Vagina (tissue), 2 donors: ENCODE measurements around the gene TMEM43. TPM values are rescaled to one million over a fixed set of nuclear protein-coding genes. Genes with fewer than 3 reads are reported as not detected.

Experiments
- DNase-seq, 2 donors: peaks; one replicate each; pipeline ENCODE4 v3.0.0-alpha.2; 2017; ENCODE audit errors: extremely low spot score in 2 of 2
- H3K27ac ChIP-seq: fragments of 200-600 bp; sonication (generic); one replicate; pipeline ENCODE4 v1.5.1; 2019
- H3K27me3 ChIP-seq: fragments of 200-600 bp; sonication (generic); one replicate; pipeline ENCODE4 v1.5.1; 2019
- H3K36me3 ChIP-seq, 2 donors: fragments of 200-600 bp; sonication (generic); one replicate each; pipeline ENCODE4 v1.5.1; 2017 to 2019
- H3K4me1 ChIP-seq: fragments of 200-600 bp; sonication (generic); one replicate; pipeline ENCODE4 v1.5.1; 2019
- H3K4me3 ChIP-seq, 2 donors: fragments of 200-600 bp; sonication (generic); 1 replicate in 1 of 2; 2 replicates in 1 of 2; pipeline ENCODE4 v1.5.1; 2016 to 2019
- H3K9me3 ChIP-seq: fragments of 200-600 bp; sonication (generic); one replicate; pipeline ENCODE4 v1.5.1; 2019
- POLR2A ChIP-seq, 2 donors: fragments of 450-650 bp; IDR thresholded peaks; one replicate each; pipeline ENCODE4 v1.6.1; 2017; ENCODE audit warnings: antibody characterized with exemption in 2 of 2, mild to moderate bottlenecking in 2 of 2, moderate library complexity in 2 of 2
- POLR2AphosphoS5 ChIP-seq, 2 donors: sonication (generic); formaldehyde crosslinking; IDR thresholded peaks; one replicate each; pipeline ENCODE4 v1.9.0; 2017; ENCODE audit warnings: antibody characterized with exemption in 2 of 2, mild to moderate bottlenecking in 2 of 2, low read depth in 1 of 2; ENCODE audit not compliant: insufficient read depth in 1 of 2
- intact Hi-C: fragments of 100-400 bp; cut with DNase I; formaldehyde crosslinking; loops from one replicate; pipeline ENCODE4 v1.15.1; 2023
- total RNA-seq: library from RNA; depleted of rRNA; stranded (reverse); fragments of >200 nt; gene quantifications from one replicate; pipeline ENCODE4 v1.2.3, GENCODE V29; 2016
- TF ChIP-seq, protein P1 (sequence below), 3 experiments: fragments of 450-650 bp in 2 of 3; fragments of 200-600 bp in 1 of 3; sonication (generic) in 1 of 3; IDR thresholded peaks; one replicate each; pipeline ENCODE4 v1.5.1; 2017 to 2019; ENCODE audit warnings: antibody characterized with exemption in 3 of 3, mild to moderate bottlenecking in 2 of 3, moderate library complexity in 2 of 3

TMEM43 gene
- total RNA-seq, 1 donor from 2014 or later = 118 TPM

DNA sequence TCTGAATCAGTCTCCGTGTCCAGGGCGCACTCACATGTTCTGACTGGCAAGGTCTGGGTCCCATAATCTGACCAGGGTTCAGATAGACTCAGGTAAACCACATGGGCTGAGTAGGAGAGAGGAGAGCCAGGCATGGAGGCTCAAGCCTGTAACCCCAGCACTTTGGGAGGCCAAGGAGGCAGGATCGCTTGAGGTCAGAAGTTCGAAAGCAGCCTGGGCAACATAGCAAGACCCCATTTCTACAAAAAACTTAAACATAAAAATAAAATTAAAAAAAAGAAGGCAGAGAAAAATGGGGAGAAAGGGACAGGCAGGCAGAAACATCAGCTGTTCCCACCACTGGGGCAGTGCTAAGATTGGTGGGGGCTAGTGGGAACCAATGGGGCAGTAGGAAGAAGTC, 5.4 kb downstream of the TMEM43 start:
- H3K27ac ChIP-seq = no peak overlapping the region
- H3K36me3 ChIP-seq = peaks cover 0 to 58% of the 10 kb centered on the region in 2 donors
- TF ChIP-seq POLR2AphosphoS5 (IDR thresholded peaks at IDR 0.05; ENCODE audit: insufficient read depth in 1 of 2, low read depth in 1 of 2) = no peak
- H3K4me3 ChIP-seq = no peak overlapping the region
- no peaks in the 10 kb centered on the region for H3K9me3 ChIP-seq
- H3K4me1 ChIP-seq = peaks cover 26% of the 10 kb centered on the region
- H3K27me3 ChIP-seq = no peaks in the 10 kb centered on the region
- no peak for DNase-seq
- intact Hi-C loops = loop anchor here (10.0 kb wide), 1 partner anchor 235 kb away; no protein-coding TSS in a partner anchor

DNA sequence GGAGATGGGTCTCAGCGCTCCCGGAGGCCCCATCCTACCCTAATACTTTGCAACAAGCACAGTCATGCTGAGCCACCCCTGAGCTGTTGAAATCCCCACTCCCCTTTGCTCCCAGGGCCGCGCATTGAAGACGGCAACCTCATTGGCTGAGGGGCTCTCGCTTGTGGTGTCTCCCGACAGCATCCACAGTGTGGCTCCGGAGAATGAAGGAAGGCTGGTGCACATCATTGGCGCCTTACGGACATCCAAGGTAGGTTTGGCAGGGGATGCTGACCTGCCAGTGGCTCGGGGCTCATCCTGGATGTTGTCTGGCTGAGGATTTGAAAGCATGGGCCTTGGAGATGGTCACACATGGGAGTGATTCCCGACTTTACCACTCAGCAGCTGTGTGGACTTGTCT, 5.9 kb downstream of the TMEM43 start:
- Histone ChIP-seq H3K4me3 (no peak overlapping the region), H3K9me3 (no peaks in the 10 kb centered on the region), H3K27ac (no peak overlapping the region), H3K27me3 (no peaks in the 10 kb centered on the region), H3K4me1 (peaks cover 25% of the 10 kb centered on the region), H3K36me3 (peaks cover 0 to 63% of the 10 kb centered on the region in 2 donors)
- DNase-seq = no peak
- TF ChIP-seq POLR2AphosphoS5 (IDR thresholded peaks at IDR 0.05; ENCODE audit: insufficient read depth in 1 of 2, low read depth in 1 of 2) (no peak), POLR2A (IDR thresholded peaks at IDR 0.05) (no peak)
- TF ChIP-seq, protein P1, sequence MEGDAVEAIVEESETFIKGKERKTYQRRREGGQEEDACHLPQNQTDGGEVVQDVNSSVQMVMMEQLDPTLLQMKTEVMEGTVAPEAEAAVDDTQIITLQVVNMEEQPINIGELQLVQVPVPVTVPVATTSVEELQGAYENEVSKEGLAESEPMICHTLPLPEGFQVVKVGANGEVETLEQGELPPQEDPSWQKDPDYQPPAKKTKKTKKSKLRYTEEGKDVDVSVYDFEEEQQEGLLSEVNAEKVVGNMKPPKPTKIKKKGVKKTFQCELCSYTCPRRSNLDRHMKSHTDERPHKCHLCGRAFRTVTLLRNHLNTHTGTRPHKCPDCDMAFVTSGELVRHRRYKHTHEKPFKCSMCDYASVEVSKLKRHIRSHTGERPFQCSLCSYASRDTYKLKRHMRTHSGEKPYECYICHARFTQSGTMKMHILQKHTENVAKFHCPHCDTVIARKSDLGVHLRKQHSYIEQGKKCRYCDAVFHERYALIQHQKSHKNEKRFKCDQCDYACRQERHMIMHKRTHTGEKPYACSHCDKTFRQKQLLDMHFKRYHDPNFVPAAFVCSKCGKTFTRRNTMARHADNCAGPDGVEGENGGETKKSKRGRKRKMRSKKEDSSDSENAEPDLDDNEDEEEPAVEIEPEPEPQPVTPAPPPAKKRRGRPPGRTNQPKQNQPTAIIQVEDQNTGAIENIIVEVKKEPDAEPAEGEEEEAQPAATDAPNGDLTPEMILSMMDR (IDR thresholded peaks at IDR 0.05) = no peak
- intact Hi-C loops = loop anchor here (10.0 kb wide), 1 partner anchor 236 kb away; no protein-coding TSS in a partner anchor

DNA sequence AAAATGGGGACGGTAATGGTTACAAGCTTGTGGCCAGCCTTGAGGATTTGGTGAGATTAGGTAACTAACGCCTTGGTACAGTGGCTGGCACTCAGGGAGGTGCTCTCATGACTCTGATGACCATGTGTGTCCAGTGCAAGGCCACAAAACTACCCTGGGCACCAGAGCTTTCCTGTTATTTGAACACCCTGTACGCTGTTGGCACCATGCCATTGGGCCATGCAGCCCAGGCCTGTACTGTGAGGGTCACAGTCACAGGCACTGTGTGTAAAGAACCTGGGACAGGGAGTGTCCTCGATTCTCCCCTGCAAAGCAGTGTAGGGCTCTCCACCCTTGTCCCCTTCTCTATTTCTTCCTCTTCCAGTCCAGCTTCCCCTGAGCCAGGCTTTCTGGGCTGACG, 6.3 kb downstream of the TMEM43 start:
- Histone ChIP-seq H3K4me1 (peaks cover 21% of the 10 kb centered on the region), H3K27me3 (no peaks in the 10 kb centered on the region), H3K4me3 (no peak overlapping the region), H3K36me3 (peaks cover 0 to 67% of the 10 kb centered on the region in 2 donors), H3K27ac (no peak overlapping the region), H3K9me3 (no peaks in the 10 kb centered on the region)
- intact Hi-C loops = loop anchor here (10.0 kb wide), 1 partner anchor 236 kb away; no protein-coding TSS in a partner anchor
- no peak for TF ChIP-seq POLR2AphosphoS5 (IDR thresholded peaks at IDR 0.05; ENCODE audit: insufficient read depth in 1 of 2, low read depth in 1 of 2)
- TF ChIP-seq POLR2A (IDR thresholded peaks at IDR 0.05) = no peak
- TF ChIP-seq, protein P1 (IDR thresholded peaks at IDR 0.05) = no peak
- no peak for DNase-seq

DNA sequence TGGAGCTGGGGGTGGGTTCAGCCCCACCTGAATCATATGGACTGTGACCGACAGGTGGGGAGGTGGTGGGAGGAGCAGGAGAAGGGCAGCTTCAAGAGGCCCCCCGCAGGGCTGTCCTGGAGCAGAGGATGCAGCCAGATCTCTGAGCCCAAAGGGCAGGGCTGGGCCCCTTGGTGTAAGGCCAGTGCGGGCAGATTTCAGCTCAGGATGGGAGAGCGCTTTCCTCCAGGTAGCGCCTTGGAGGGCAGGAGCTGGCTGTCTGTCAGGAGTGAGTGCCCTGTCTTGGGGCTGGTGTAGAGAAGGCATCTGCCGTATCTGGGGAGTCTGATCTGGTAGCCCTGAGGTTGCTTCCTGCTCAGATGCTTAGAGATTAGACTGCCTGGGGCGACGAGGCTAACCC, 7.3 kb downstream of the TMEM43 start:
- peaks cover 17% of the 10 kb centered on the region for H3K4me1 ChIP-seq
- H3K36me3 ChIP-seq = peaks cover 0 to 72% of the 10 kb centered on the region in 2 donors
- no peak for TF ChIP-seq POLR2A (IDR thresholded peaks at IDR 0.05)
- TF ChIP-seq, protein P1 (IDR thresholded peaks at IDR 0.05) = no peak
- TF ChIP-seq POLR2AphosphoS5 (IDR thresholded peaks at IDR 0.05; ENCODE audit: insufficient read depth in 1 of 2, low read depth in 1 of 2) = no peak
- intact Hi-C loops = loop anchor here (10.0 kb wide), 1 partner anchor 237 kb away; no protein-coding TSS in a partner anchor
- DNase-seq = no peak
- no peaks in the 10 kb centered on the region for H3K9me3 ChIP-seq
- no peak overlapping the region for H3K27ac ChIP-seq
- no peaks in the 10 kb centered on the region for H3K27me3 ChIP-seq
- H3K4me3 ChIP-seq = no peak overlapping the region

DNA sequence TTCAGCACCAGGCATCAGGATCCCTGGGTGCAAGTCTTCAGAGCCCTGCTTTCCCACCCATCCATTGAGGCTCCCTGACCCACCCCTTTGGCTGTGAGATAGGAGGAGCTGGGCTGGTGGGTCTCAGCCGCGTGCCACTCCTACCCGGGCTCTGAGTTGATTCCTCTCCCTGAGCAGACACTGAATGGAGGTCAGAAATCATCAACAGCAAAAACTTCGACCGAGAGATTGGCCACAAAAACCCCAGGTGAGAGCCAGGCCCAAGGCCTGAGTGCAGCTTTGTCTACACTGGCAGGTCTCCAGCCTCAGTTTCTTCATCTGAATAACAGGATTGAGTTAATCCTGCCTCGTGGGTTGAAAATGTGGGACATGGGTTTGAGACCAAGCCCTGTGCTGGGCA, 7.8 kb downstream of the TMEM43 start:
- intact Hi-C loops = loop anchor here (10.0 kb wide), 1 partner anchor 238 kb away; no protein-coding TSS in a partner anchor
- DNase-seq = no peak
- no peak overlapping the region for H3K27ac ChIP-seq
- H3K4me1 ChIP-seq = peaks cover 15% of the 10 kb centered on the region
- H3K36me3 ChIP-seq = peaks cover 0 to 72% of the 10 kb centered on the region in 2 donors
- no peaks in the 10 kb centered on the region for H3K9me3 ChIP-seq
- no peaks in the 10 kb centered on the region for H3K27me3 ChIP-seq
- no peak for TF ChIP-seq POLR2A (IDR thresholded peaks at IDR 0.05)
- H3K4me3 ChIP-seq = no peak overlapping the region

DNA sequence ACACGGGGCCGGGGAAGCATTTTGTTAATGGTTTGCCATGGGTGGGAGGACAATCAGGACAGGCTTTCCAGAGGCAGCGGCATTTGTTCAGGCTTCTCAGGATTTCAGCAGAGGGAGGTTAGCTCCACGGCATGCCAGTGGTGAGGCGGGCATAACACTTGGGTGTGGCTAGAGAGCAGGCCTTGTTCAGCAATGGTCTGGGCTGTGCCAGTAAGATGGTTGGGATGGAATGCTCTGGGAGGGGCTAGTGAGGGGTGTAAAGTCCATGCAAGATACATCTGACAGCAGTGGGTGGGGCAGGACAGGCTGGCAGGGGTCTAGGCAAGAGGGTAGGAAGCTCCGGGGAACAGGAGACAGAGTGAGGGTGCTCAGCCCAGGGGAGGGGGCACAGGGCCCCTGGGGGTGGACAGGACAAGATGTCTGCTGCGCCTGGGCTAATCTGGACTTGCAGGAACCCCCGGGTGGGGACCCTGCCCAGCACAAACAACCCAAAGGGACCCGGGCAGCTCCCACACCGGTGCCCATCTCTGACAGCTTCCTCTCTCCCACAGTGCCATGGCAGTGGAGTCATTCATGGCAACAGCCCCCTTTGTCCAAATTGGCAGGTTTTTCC, 8.4 kb downstream of the TMEM43 start:
- Histone ChIP-seq H3K4me1 (peaks cover 10% of the 10 kb centered on the region), H3K4me3 (no peak overlapping the region), H3K36me3 (peaks cover 0 to 76% of the 10 kb centered on the region in 2 donors), H3K9me3 (no peaks in the 10 kb centered on the region), H3K27me3 (no peaks in the 10 kb centered on the region), H3K27ac (no peak overlapping the region)
- TF ChIP-seq POLR2AphosphoS5 (IDR thresholded peaks at IDR 0.05; ENCODE audit: insufficient read depth in 1 of 2, low read depth in 1 of 2) = no peak
- TF ChIP-seq, protein P1 (IDR thresholded peaks at IDR 0.05) = no peak
- TF ChIP-seq POLR2A (IDR thresholded peaks at IDR 0.05) = no peak
- intact Hi-C loops = loop anchor here (10.0 kb wide), 1 partner anchor 238 kb away; no protein-coding TSS in a partner anchor
- DNase-seq = no peak
